Esophagus muscularis mucosa (tissue), 4 donors: Measurements from ENCODE around the gene TRIM46. TPM values are rescaled to one million over a fixed set of nuclear protein-coding genes. Genes with fewer than 3 reads are reported as not detected.

Experiments used
- DNase-seq: peaks from one replicate; pipeline ENCODE4 v3.0.0-alpha.2; 2017; ENCODE audit errors: extremely low spot score
- H3K27ac ChIP-seq, 4 donors: fragments of 200-600 bp; sonication (generic); replicated peaks in 1 of 4; 1 replicate in 3 of 4; 2 replicates in 1 of 4; pipeline ENCODE4 v1.5.1; 2016 to 2019; ENCODE audit warnings: mild to moderate bottlenecking in 1 of 4
- H3K27me3 ChIP-seq, 4 donors: fragments of 200-600 bp; sonication (generic); one replicate each; pipeline versions ENCODE4 v1.5.1 to v1.6.0; 2016 to 2019
- H3K36me3 ChIP-seq, 4 donors: fragments of 200-600 bp; sonication (generic); one replicate each; pipeline ENCODE4 v1.5.1; 2016 to 2019
- H3K4me1 ChIP-seq, 4 donors: fragments of 200-600 bp; sonication (generic); one replicate each; pipeline ENCODE4 v1.5.1; 2016 to 2019
- H3K4me3 ChIP-seq, 4 donors: fragments of 200-600 bp; sonication (generic); 1 replicate in 2 of 4; 2 replicates in 2 of 4; pipeline ENCODE4 v1.5.1; 2016 to 2019; ENCODE audit warnings: mild to moderate bottlenecking in 4 of 4, moderate library complexity in 1 of 4
- H3K9me3 ChIP-seq, 4 donors: fragments of 200-600 bp; sonication (generic); 1 replicate in 3 of 4; 2 replicates in 1 of 4; pipeline ENCODE4 v1.5.1; 2016 to 2019
- CTCF ChIP-seq, 3 experiments: fragments of 200-600 bp in 2 of 3; fragments of 450-650 bp in 1 of 3; sonication (generic) in 2 of 3; IDR thresholded peaks; one replicate each; pipeline ENCODE4 v1.5.1; 2017 to 2019; ENCODE audit warnings: antibody characterized with exemption in 3 of 3, mild to moderate bottlenecking in 2 of 3, moderate library complexity in 1 of 3
- EP300 ChIP-seq: sonication (generic); formaldehyde crosslinking; IDR thresholded peaks from one replicate; pipeline ENCODE4 v1.6.1; 2017; ENCODE audit warnings: antibody characterized with exemption
- POLR2A ChIP-seq: fragments of 450-650 bp; IDR thresholded peaks from one replicate; pipeline ENCODE4 v1.6.1; 2017; ENCODE audit warnings: antibody characterized with exemption, moderate library complexity, mild to moderate bottlenecking, low read depth
- POLR2AphosphoS5 ChIP-seq, 2 donors: sonication (generic); formaldehyde crosslinking; IDR thresholded peaks; one replicate each; pipeline ENCODE4 v1.6.1; 2017; ENCODE audit warnings: antibody characterized with exemption in 2 of 2
- WGBS: methylation state at CpG from one replicate; pipeline ENCODE4 v1.1.5; 2018; 5-methylcytosine and 5-hydroxymethylcytosine counted together
- intact Hi-C: fragments of 100-400 bp; cut with DNase I; formaldehyde crosslinking; loops from one replicate; pipeline ENCODE4 v1.15.1; 2023
- total RNA-seq, 4 donors: library from RNA; depleted of rRNA; stranded (reverse); fragments of >200 nt; gene quantifications; one replicate each; pipeline versions ENCODE4 v1.1.0 to v1.2.1, GENCODE V29; 2016

TRIM46 gene
- total RNA-seq, 4 donors from 2014 or later, result 0.13 to 1.7 (median 0.17) TPM; not detected in 1

GRCh38 chr1:155199792-155200191, 26.1 kb downstream of the TRIM46 start:
- no peaks in the 10 kb centered on the region for H3K27me3 ChIP-seq
- no peaks in the 10 kb centered on the region for H3K9me3 ChIP-seq
- WGBS, result 88% methylated on average over 4 of the region's 4 CpGs
- H3K4me3 ChIP-seq, result no peak overlapping the region
- H3K4me1 ChIP-seq, result peaks cover 9 to 31% (median 19%) of the 10 kb centered on the region in 4 donors
- no peak overlapping the region for H3K27ac ChIP-seq
- TF ChIP-seq POLR2AphosphoS5 (IDR thresholded peaks at IDR 0.05) (no peak), EP300 (no peak), POLR2A (no peak), CTCF (IDR thresholded peaks at IDR 0.05) (no peak)
- DNase-seq, result no peak
- peaks cover 0 to 65% (median 32%) of the 10 kb centered on the region in 4 donors for H3K36me3 ChIP-seq
- intact Hi-C loops, result no loop called here

GRCh38 chr1:155200920-155201319, 27.3 kb downstream of the TRIM46 start:
- DNase-seq, result no peak
- H3K4me1 ChIP-seq, result peaks cover under 1 to 31% (median 9%) of the 10 kb centered on the region in 4 donors
- 94% methylated on average over 5 of the region's 5 CpGs for WGBS
- H3K4me3 ChIP-seq, result no peak overlapping the region
- no peak for TF ChIP-seq POLR2AphosphoS5 (IDR thresholded peaks at IDR 0.05)
- no peaks in the 10 kb centered on the region for H3K9me3 ChIP-seq
- intact Hi-C loops, result no loop called here
- H3K36me3 ChIP-seq, result peaks cover 0 to 74% (median 32%) of the 10 kb centered on the region in 4 donors
- no peaks in the 10 kb centered on the region for H3K27me3 ChIP-seq
- no peak overlapping the region for H3K27ac ChIP-seq

GRCh38 chr1:155202198-155202597, 28.5 kb downstream of the TRIM46 start:
- intact Hi-C loops, result no loop called here
- TF ChIP-seq CTCF (IDR thresholded peaks at IDR 0.05) (no peak), EP300 (no peak), POLR2AphosphoS5 (IDR thresholded peaks at IDR 0.05) (no peak), POLR2A (no peak)
- H3K9me3 ChIP-seq, result no peaks in the 10 kb centered on the region
- H3K4me1 ChIP-seq, result peaks cover 6 to 31% (median 14%) of the 10 kb centered on the region in 4 donors
- no peak overlapping the region for H3K4me3 ChIP-seq
- no peaks in the 10 kb centered on the region for H3K27me3 ChIP-seq
- WGBS, result 93% methylated on average over 3 of the region's 7 CpGs
- DNase-seq, result no peak
- H3K36me3 ChIP-seq, result peaks cover 0 to 68% (median 26%) of the 10 kb centered on the region in 4 donors
- H3K27ac ChIP-seq, result no peak overlapping the region

- no peak for DNase-seq
- H3K27me3 ChIP-seq, result no peaks in the 10 kb centered on the region
- H3K9me3 ChIP-seq, result no peaks in the 10 kb centered on the region
- no peak overlapping the region for H3K27ac ChIP-seq
- peaks cover 0 to 61% (median 24%) of the 10 kb centered on the region in 4 donors for H3K36me3 ChIP-seq
- 90% methylated on average over 18 of the region's 19 CpGs for WGBS
- peaks cover 13 to 34% (median 21%) of the 10 kb centered on the region in 4 donors for H3K4me1 ChIP-seq
- TF ChIP-seq POLR2A, result no peak
- no peak for TF ChIP-seq CTCF (IDR thresholded peaks at IDR 0.05)
- no peak for TF ChIP-seq POLR2AphosphoS5 (IDR thresholded peaks at IDR 0.05)
- TF ChIP-seq EP300, result no peak
- intact Hi-C loops, result no loop called here
- no peak overlapping the region for H3K4me3 ChIP-seq
These were observed 29.3 kb downstream of the TRIM46 start for GRCh38 chr1:155202731-155203515.

- no peak for TF ChIP-seq POLR2AphosphoS5 (IDR thresholded peaks at IDR 0.05)
- TF ChIP-seq EP300, result no peak
- no peak for TF ChIP-seq CTCF (IDR thresholded peaks at IDR 0.05)
- no peak for TF ChIP-seq POLR2A
- Histone ChIP-seq H3K36me3 (peaks cover 0 to 43% (median 16%) of the 10 kb centered on the region in 4 donors), H3K9me3 (no peaks in the 10 kb centered on the region), H3K4me3 (no peak overlapping the region), H3K27ac (no peak overlapping the region), H3K4me1 (peaks cover 23 to 48% (median 35%) of the 10 kb centered on the region in 4 donors), H3K27me3 (no peaks in the 10 kb centered on the region)
- 94% methylated on average over 12 of the region's 14 CpGs for WGBS
- intact Hi-C loops, result no loop called here
- DNase-seq, result no peak
These were observed 31.4 kb downstream of the TRIM46 start for GRCh38 chr1:155205035-155205434.
